22Rv1 (cell line): ENCODE measurements around the gene MEGF10.

ENCODE experiments used
- ZFX ChIP-seq: fragments of 450-650 bp; IDR thresholded peaks from 2 replicates; pipeline ENCODE4 v1.6.1; 2017; ENCODE audit warnings: antibody characterized with exemption, borderline replicate concordance
- TF ChIP-seq, protein P1 (sequence below): fragments of 450-650 bp; IDR thresholded peaks from 2 replicates; pipeline ENCODE4 v1.5.1; 2017; ENCODE audit warnings: mild to moderate bottlenecking

DNA sequence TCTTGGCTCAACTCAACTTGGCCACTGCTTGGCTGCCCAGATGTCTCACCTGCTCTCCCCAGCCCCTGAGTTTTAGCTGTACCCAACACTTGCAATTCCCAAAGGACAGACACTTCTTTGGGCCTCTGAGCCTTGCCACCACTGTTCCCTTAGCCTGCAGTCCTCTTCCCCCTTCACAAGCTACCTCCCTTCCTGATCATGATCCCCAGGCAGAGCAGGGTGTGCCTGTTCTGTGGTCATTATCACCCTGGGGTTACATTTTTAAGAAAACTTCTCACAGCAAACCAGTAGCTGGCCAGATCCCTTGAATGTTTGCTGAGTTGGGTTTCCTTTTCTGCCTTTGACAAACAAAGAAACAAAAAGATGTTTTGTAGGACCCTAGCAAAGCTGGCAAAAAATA lies 139.3 kb downstream of the MEGF10 start:
- TF ChIP-seq, protein P1, sequence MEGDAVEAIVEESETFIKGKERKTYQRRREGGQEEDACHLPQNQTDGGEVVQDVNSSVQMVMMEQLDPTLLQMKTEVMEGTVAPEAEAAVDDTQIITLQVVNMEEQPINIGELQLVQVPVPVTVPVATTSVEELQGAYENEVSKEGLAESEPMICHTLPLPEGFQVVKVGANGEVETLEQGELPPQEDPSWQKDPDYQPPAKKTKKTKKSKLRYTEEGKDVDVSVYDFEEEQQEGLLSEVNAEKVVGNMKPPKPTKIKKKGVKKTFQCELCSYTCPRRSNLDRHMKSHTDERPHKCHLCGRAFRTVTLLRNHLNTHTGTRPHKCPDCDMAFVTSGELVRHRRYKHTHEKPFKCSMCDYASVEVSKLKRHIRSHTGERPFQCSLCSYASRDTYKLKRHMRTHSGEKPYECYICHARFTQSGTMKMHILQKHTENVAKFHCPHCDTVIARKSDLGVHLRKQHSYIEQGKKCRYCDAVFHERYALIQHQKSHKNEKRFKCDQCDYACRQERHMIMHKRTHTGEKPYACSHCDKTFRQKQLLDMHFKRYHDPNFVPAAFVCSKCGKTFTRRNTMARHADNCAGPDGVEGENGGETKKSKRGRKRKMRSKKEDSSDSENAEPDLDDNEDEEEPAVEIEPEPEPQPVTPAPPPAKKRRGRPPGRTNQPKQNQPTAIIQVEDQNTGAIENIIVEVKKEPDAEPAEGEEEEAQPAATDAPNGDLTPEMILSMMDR: no peak
- no peak for TF ChIP-seq ZFX
